NOMO-1 treated with DMSO at 0.1 percent for 48 hours (cell line): ENCODE measurements around the gene TMED8.
A peak's percentile ranks its signal among the peaks of the same experiment; 100 is the strongest.
"Not testable (repeated sequence)": the region's sequence is repeated elsewhere in the genome, so short reads cannot be mapped to it uniquely, and the experiment has no call there.

Source experiments
- DNase-seq: peaks from one replicate; lab custom pipeline; 2025; ENCODE audit not compliant: unreplicated experiment; lab: John Stamatoyannopoulos, UW

The TMED8 gene

GRCh38 chr14:77369285-77369684 is 7.6 kb downstream of the TMED8 start:
- no peak for DNase-seq

- peak; percentile 15 for DNase-seq
These were observed 12.7 kb downstream of the TMED8 start for GRCh38 chr14:77364146-77364545.

DNA sequence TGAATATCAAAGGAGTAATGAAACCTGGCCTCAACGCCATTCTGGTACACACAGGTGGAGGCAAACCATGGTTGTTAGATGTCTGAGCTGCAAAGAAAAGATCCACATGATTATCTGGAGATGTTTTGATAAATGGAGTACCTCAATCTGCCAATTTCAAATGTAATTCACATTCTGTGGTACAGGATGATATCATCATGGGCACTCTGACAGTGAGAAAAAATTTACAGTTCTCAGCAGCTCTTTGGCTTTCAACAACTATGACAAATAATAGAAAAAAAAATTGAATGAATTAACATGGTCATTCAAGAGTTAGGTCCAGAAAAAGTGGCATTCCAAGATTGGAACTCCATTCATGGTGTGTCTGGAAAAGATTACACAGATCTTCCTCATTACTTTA is 17.3 kb downstream of the TMED8 start:
- DNase-seq, result no peak

DNA sequence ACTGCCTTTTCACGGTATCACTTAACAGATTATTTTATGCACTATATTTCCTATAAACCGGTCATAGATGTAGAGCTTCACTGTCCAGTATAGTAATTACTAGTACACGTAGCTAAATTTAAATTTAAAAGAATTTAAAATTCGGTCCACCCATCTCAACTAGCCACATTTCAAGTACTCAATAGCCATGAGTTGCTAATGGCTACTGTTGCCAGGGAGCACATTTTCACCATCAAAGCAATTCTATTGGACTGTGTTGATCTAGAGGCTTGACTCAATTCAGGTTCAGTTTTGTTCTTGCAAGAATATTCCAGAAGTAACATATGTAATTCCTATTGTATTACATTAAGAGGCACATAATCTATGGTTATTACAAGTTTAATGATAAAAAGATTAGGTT is 20.0 kb downstream of the TMED8 start:
- no peak for DNase-seq

DNA sequence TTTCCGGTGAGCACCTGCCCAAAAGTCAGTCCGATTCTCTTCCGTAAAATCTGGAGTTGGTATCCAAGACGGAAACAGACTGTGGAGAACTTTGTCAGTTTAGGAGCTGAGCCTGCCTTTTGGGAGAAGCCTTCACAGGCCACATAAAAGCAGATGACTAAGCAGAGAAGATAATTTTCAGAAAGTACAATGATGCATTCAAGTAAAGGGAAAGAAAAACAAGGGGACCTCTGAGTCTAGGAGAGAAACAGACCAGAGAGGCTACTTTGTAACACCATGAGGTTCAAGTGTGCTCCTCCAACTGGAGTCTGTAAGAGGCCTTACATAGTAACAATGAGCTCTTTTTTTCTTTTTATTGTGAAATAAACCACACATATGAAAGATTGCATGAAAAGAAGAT is 21.1 kb downstream of the TMED8 start:
- DNase-seq, result no peak

GRCh38 chr14:77353469-77354141 is 23.3 kb downstream of the TMED8 start:
- DNase-seq, result no peak

DNA sequence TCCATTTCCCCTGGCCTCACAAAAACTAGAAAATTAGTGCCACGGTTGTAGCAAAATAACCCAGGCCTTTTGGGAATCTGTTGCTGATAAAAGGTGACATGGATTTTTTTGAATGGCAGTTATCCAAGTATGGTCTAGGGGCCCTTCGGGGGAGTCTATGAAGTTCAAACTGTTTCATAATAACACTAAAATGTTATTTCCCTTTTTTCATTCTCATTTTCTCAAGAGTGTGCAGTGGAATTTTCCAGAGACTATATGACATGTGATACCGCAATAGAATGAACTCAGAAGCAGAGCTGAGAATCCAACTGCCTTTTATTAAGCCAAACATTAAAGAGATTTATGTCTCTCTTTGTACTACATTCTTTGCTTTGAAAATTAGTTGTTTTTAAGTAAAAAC is 29.1 kb downstream of the TMED8 start:
- DNase-seq, result peak; percentile 98

GRCh38 chr14:77346495-77346894 is 30.4 kb downstream of the TMED8 start:
- no peak for DNase-seq

GRCh38 chr14:77344377-77344996 is 32.4 kb downstream of the TMED8 start:
- peak; percentile 39 for DNase-seq

DNA sequence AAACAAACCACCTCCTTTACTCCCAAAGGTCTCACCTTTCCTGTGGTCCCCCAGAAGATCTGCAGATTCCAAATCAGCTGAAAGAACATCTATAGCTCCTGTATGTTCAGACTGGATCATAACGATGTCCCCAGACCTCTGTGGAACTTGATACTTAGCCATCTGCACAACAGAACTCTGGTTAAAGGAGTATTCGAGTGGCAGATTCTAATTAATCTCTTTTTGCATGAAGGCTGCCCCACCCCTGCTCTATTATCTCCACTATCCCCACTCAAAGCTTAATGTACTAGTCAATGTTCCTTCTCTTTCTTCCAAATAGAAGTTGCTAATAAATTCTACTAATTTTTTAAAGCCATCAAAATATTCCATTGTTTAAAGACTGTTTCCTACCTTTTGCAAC is 33.2 kb downstream of the TMED8 start:
- no peak for DNase-seq

DNA sequence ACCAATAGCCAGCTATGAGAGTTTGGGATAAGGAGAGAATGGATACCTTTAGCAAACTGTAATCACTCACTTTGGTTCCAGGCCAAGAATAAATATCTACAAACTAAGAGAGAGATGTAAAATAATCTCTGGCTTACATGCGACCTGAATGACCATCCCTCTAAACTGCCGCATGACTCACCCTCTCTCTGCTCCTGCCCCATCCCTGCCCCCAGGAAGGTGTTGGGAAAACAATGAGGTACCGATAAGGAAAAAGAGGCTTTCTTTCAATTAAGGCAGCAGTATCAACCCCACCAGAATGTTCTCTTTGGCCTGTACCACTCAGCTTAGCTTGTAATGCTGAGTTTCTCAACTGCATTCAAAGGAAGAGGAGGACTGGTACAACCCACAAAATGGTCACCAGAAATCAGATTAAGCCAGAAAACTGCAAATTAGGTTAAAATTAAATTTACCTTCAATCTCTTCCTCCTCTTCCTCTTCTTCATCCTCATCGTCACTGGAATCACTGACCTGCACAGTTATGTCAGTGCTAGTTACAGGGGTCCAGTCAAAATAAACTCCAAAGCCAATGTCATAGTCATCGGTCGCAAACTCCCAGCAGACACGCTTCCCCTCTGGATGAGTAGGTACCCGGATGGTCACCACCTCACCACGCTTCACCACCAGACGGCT is 34.0 kb downstream of the TMED8 start:
- no peak for DNase-seq

- DNase-seq, result no peak
These were observed 36.5 kb downstream of the TMED8 start for GRCh38 chr14:77340389-77340788.

GRCh38 chr14:77339407-77339806 is 37.5 kb downstream of the TMED8 start:
- DNase-seq, result no peak

GRCh38 chr14:77338302-77338701 is 38.6 kb downstream of the TMED8 start:
- DNase-seq, result no peak

DNA sequence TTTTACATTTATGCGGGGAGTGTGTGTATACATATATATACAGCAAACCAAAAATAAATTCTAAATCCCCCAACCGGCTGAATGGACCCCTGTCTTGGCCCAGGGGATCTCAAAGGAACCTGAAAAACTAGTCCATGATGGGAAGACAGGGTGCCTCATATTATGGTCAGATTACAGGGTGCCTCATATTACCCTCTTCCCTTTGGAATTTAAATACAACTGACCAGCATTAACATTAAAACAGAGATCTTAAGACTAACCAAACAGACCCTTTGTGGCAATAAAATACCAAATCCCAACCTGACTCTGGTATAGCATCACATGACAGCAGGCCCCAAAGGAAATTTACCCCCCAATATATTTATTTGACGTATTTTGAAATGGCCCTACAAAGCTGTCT is 39.0 kb downstream of the TMED8 start:
- no peak for DNase-seq

- DNase-seq, result not testable (repeated sequence)
These were observed 39.6 kb downstream of the TMED8 start for GRCh38 chr14:77337255-77337654.

GRCh38 chr14:77335576-77335975 is 41.3 kb downstream of the TMED8 start:
- no peak for DNase-seq

DNA sequence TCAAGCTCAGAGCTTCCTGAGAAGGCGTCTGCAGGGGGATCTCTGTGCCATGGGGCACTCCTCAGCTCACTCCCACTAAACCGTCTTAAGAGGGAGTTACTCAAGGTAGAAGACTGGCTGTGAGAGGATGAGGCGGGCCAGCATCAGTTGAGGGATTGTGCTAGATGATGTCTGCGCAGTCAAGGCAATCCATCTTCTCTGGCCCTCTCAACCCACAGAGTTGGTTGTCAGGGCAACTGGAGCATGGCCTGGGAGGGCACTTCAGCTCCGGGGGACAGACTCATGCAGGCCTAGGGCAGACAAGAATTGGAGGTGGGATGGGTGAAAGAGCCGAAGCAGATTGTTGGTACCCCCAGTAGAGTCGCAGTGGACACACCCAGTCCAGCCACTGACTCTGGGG is 47.0 kb downstream of the TMED8 start:
- DNase-seq, result no peak

GRCh38 chr14:77327111-77327510 is 49.8 kb downstream of the TMED8 start:
- no peak for DNase-seq

- no peak for DNase-seq
These were observed 51.2 kb downstream of the TMED8 start for GRCh38 chr14:77325746-77326094.

DNA sequence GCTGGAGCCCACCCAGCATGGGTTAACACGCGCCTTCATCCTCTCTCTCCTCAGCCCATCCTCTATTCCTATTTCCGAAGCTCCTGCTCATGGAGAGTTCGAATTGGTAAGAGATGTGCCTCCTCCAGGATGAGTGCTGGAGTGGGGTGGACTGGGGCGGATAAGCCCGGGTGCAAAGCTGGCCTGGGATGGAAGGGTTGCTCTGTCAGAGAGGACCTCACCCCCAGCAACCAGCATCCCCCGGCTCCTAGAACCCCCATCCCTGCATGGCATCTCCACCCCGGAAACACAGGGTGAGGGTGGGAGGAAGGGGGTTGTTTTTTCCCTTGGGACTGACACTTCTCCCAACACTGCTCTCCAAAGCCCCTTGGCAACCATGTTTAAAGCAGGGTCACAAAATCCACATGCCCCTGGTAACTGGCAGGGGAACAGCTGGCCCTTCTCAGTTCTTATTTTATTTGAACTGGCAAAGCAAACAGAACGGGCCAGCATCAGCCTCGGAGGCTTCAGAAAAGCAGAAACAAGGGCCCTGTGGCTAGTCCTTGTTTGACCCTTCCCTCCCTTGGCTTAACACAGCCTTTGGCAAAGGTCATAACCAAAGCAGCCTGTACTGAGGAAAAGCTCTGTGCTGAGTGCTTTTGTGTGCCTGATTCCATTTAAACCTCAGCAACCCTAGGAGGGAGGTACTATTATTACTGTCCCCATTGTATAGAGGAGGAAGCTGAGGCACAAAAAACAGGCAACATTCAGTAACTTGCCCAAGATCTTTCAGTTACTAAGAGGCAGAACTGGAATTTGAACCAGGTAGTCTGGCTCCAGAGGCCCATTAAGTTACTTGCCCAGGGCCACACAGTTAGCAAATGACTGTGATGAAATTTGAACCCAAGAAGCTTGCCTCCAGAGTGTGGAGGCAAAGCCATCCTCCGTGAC is 51.8 kb downstream of the TMED8 start:
- DNase-seq, result no peak
